ENCODE data around the gene TSC22D4. TPM values are rescaled to one million over a fixed set of nuclear protein-coding genes. Genes with fewer than 3 reads are reported as not detected.

TSC22D4 gene
- total and polyA plus RNA-seq, 9 of the 15 experiments (the other 6 are each of a cell fraction or from before 2014, with no cell fraction given), result 0.37 to 107 (median 28.7) TPM

DNA sequence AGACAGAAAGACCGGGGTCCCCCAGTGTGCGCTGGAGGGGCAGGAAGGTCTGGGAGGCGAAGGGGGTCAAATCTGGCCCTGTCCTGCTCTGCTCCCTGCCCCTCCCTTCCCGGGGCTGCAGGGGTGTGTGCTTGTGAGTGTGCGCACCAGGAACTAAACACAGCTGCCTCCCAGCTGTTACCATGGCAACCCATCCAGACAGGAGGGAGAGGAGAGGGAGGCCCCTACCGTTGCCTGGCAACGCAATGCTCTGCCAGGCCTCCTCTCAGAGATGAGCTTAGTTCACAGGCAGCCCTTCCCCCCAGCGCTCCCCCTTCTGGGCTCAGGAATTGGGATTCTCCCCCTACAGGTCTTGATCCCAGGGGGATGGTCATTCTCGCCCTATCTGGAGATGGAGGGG, 10.8 kb upstream of the TSC22D4 start (continued):
- TF ChIP-seq, protein P1, sequence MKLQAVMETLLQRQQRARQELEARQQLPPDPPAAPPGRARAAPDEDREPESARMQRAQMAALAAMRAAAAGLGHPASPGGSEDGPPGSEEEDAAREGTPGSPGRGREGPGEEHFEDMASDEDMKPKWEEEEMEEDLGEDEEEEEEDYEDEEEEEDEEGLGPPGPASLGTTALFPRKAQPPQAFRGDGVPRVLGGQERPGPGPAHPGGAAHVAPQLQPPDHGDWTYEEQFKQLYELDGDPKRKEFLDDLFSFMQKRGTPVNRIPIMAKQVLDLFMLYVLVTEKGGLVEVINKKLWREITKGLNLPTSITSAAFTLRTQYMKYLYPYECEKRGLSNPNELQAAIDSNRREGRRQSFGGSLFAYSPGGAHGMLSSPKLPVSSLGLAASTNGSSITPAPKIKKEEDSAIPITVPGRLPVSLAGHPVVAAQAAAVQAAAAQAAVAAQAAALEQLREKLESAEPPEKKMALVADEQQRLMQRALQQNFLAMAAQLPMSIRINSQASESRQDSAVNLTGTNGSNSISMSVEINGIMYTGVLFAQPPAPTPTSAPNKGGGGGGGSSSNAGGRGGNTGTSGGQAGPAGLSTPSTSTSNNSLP (IDR thresholded peaks at IDR 0.05; ENCODE audit: borderline replicate concordance, low read depth, low read length), result no peak
- TF ChIP-seq CREM (IDR thresholded peaks at IDR 0.05; ENCODE audit: low read depth), result no peak
- TF ChIP-seq, protein P2, sequence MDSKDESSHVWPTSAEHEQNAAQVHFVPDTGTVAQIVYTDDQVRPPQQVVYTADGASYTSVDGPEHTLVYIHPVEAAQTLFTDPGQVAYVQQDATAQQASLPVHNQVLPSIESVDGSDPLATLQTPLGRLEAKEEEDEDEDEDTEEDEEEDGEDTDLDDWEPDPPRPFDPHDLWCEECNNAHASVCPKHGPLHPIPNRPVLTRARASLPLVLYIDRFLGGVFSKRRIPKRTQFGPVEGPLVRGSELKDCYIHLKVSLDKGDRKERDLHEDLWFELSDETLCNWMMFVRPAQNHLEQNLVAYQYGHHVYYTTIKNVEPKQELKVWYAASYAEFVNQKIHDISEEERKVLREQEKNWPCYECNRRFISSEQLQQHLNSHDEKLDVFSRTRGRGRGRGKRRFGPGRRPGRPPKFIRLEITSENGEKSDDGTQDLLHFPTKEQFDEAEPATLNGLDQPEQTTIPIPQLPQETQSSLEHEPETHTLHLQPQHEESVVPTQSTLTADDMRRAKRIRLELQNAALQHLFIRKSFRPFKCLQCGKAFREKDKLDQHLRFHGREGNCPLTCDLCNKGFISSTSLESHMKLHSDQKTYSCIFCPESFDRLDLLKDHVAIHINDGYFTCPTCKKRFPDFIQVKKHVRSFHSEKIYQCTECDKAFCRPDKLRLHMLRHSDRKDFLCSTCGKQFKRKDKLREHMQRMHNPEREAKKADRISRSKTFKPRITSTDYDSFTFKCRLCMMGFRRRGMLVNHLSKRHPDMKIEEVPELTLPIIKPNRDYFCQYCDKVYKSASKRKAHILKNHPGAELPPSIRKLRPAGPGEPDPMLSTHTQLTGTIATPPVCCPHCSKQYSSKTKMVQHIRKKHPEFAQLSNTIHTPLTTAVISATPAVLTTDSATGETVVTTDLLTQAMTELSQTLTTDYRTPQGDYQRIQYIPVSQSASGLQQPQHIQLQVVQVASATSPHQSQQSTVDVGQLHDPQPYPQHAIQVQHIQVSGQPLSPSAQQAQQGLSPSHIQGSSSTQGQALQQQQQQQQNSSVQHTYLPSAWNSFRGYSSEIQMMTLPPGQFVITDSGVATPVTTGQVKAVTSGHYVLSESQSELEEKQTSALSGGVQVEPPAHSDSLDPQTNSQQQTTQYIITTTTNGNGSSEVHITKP (IDR thresholded peaks at IDR 0.05; ENCODE audit: partially characterized antibody), result peak; percentile 8
- no peak for TF ChIP-seq ZNF511 (CRISPR knock-in tag; IDR thresholded peaks at IDR 0.05)
- TF ChIP-seq PRPF4 (IDR thresholded peaks at IDR 0.05; ENCODE audit: insufficient read depth, low read depth, low read length, poor library complexity, severe bottlenecking), result no peak
- no peak for TF ChIP-seq ZNF79 (CRISPR knock-in tag; IDR thresholded peaks at IDR 0.05; ENCODE audit: low read depth)
- TF ChIP-seq ZNF583 (CRISPR knock-in tag; IDR thresholded peaks at IDR 0.05), result no peak
- TF ChIP-seq GABPB2 (CRISPR knock-in tag; conservative IDR thresholded peaks at IDR 0.05), result no peak
- no peak for TF ChIP-seq ZSCAN29 (IDR thresholded peaks at IDR 0.05)
- no peak for TF ChIP-seq ZC3H8 (IDR thresholded peaks at IDR 0.05)
- TF ChIP-seq POLR3G (IDR thresholded peaks at IDR 0.05; ENCODE audit: extremely low read depth, insufficient read length, insufficient replicate concordance), result no peak
- TF ChIP-seq, protein P3, sequence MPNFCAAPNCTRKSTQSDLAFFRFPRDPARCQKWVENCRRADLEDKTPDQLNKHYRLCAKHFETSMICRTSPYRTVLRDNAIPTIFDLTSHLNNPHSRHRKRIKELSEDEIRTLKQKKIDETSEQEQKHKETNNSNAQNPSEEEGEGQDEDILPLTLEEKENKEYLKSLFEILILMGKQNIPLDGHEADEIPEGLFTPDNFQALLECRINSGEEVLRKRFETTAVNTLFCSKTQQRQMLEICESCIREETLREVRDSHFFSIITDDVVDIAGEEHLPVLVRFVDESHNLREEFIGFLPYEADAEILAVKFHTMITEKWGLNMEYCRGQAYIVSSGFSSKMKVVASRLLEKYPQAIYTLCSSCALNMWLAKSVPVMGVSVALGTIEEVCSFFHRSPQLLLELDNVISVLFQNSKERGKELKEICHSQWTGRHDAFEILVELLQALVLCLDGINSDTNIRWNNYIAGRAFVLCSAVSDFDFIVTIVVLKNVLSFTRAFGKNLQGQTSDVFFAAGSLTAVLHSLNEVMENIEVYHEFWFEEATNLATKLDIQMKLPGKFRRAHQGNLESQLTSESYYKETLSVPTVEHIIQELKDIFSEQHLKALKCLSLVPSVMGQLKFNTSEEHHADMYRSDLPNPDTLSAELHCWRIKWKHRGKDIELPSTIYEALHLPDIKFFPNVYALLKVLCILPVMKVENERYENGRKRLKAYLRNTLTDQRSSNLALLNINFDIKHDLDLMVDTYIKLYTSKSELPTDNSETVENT (CRISPR knock-in tag; IDR thresholded peaks at IDR 0.05), result no peak
- no peak for TF ChIP-seq FOXK1 (CRISPR knock-in tag; IDR thresholded peaks at IDR 0.05; ENCODE audit: borderline replicate concordance)
- no peak for TF ChIP-seq MTF1 (CRISPR knock-in tag; IDR thresholded peaks at IDR 0.05; ENCODE audit: borderline replicate concordance)
- TF ChIP-seq MYNN (IDR thresholded peaks at IDR 0.05), result peak; percentile 57; the same call in 1 of the 2 replicates
- no peak for TF ChIP-seq MYNN (CRISPR knock-in tag; IDR thresholded peaks at IDR 0.05)
- no peak for TF ChIP-seq TAF1 (IDR thresholded peaks at IDR 0.05; ENCODE audit: control insufficient read depth, extremely low read depth, insufficient read depth, low read length, severe bottlenecking)
- no peak for TF ChIP-seq FOXJ2 (tag; IDR thresholded peaks at IDR 0.05)
- no peak for TF ChIP-seq CBX2 (IDR thresholded peaks at IDR 0.05; ENCODE audit: insufficient read depth, low read length, poor library complexity, severe bottlenecking)
- no peak for TF ChIP-seq ZKSCAN3 (CRISPR knock-in tag; IDR thresholded peaks at IDR 0.05)
- TF ChIP-seq FOSL1 (tag; conservative IDR thresholded peaks at IDR 0.05), result no peak
- no peak for TF ChIP-seq ZFP30 (CRISPR knock-in tag; IDR thresholded peaks at IDR 0.05; ENCODE audit: borderline replicate concordance)

Data from K562 (cell line).